HG02678 (cell line): Measurements from ENCODE around the gene SCN8A.
"Not testable (repeated sequence)": the region's sequence is repeated elsewhere in the genome, so short reads cannot be mapped to it uniquely, and the experiment has no call there.

Experiments used
- ATAC-seq: cut with Tn5 transposase; IDR thresholded peaks from one replicate; pipeline ENCODE4 v1.9.1; 2021; ENCODE audit warnings: mild to moderate bottlenecking, moderate library complexity; ENCODE audit not compliant: unreplicated experiment

The SCN8A gene

DNA sequence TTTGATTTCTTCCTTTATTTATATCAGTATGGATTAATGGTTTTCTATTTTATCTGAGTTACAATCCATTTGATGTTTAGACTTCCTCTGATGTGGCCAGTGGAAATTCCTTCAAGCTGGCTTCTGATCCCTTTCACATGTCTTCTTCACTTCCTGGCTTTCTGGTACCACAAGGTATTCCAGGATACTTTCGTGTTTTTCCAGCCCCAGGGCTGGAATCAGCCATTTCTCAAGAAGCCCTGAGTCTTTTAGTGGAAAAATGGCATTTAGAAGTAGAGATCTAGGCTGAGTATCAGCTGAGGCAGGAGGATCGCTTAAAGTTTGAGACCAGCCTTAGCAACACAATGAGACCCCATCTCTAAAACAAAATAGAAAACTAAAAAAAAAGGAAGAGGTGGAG lies 164.2 kb downstream of the SCN8A start:
- ATAC-seq: no peak

DNA sequence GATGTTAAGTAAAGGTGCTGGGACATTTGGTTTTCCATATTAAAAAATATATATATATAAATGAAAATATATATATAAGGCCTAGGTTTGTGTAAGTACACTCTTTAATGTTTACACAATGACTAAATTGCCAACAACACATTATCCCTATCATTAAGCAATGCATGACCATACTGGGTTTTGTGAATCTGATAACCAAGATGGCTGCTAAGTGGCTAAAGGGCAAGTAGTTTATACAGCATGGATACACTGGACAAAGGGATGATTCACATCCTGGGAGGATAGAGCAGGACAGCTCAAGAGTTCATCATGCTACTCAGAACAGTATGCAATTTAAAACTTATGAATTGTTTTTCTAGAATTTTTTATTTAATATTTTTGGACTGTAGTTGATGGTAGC lies 168.1 kb downstream of the SCN8A start:
- ATAC-seq: no peak

DNA sequence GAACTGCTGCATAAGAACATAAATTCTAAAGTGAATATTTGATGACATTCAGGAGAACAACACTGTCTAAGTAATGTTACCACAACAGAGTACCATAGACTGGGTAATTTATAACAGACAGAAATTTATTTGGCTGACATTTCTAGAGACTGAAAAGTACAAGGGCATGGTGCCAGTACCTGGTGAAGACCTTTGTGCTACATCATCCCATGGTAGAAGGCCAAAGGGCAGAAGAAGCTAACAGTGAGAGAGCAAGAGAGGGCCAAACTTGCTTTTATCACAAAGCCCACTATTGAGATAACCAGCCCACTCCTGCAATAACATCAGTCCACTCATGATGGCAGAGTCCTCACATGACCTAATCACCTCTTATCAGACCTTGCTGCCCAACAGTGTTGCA lies 168.7 kb downstream of the SCN8A start:
- no peak for ATAC-seq

DNA sequence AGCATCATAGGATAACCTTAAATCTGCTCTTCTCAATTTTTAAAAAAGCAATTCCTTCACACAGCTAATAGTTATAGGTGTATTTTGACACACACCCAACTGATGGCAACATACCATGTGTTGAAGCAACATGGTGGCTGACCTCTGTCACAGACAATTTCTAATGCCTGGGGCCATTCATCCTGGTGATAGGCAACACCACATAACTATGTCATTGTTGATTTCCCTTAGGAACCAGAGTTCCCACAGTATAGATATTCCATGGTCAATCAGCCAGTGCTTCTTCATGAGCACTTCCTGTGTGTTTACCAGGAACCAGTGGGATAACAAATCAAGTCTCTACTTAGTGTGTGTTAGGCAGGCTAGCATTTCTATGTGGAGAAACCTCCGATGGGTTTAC lies 169.2 kb downstream of the SCN8A start:
- ATAC-seq: no peak

DNA sequence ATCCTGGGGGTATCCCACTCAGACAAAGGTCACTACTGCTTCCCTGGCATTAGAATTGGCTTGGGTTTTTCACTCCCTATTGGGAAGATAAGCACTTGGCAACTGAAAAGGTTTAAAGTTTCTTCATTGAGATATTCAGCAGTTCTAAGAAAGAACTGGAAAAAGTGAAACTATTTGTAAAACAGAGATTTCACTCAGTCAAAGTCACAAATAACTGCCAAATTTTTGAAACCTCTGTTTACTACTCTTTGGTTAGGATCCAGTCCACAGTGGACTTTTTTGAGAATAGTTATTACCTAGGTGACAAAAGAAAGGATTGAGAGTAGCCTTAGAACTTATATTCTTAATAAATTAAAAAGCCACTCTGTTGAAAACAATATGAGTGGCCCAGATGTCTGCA lies 172.7 kb downstream of the SCN8A start:
- ATAC-seq: no peak

DNA sequence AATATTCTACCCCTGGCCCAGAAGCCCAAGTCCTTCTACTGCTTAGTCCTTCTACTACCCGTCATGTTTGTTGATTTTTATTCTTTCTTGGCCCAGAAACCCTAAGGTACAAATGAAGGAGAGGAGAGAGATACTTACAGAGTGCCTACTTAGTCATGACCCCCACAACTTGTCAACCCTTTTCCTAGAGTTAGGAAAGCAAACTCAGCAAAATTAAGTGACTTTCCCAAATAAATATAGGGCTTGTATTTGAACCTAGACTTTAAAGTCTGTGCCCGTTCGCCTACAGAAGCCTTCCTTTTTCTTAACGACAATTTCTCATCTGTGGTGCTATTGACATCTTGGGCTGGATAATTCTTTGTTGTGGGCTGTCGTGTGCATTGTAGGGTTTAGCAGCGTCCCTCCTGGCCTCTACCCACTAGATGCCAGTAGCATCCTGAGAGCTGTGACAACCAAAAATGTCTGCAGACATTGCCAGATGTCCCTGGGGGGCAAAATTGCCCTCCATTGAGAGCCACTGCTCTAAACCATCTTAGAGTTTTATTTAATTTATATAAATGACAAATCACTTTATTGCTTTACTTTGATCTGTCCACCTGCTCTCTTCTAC lies 175.1 kb downstream of the SCN8A start:
- ATAC-seq: no peak

DNA sequence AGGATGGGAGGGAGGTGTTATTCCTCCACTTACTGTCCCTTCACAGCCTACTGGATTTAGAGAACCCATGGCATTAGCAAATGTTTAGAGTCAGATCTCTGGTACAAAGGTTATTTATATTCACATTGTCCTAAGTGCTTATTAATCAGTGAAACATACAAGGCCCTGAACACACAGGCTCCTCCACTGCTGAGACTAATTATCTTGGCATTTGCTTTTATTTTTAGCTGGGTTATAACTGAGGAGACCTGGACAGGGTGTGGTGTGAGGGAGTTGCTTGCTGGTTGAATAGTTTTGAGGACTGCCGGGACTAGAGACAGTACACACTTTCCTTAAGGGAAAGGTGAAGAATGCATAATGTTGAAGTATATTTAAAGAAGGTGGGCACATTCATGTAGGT lies 180.0 kb downstream of the SCN8A start:
- ATAC-seq: no peak

DNA sequence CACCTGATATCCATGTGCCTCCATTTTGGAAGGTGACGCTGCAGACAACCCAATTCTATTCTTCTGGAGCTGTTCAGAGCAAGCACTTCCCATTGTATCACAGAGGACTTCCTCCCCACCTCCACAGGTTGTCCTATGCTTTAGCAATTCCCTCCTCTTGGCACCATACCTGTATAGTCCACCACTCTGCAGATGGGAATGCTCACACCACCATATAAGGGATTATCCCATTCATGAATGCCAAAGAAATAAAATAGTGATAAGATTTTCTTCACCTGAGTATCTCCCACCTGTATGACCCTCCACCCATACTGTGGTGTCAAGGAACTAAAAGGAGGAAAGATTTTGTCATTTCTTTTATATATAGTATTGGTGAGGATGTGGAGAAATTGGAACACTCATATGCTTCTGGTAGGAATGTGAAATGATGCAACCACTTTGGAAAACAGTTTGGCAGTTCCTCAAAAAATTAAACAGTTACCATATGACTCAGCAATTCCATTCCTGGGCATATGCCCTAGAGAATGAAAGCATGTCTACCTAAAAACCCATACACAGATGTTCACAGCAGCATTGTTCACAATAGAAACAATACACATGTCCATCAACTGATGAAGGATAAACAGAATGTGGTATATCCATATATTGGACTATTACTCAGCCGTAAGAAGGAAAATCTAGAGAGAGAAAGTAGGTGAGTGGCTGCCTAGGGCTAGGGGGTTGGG lies 182.3 kb downstream of the SCN8A start:
- ATAC-seq: no peak

DNA sequence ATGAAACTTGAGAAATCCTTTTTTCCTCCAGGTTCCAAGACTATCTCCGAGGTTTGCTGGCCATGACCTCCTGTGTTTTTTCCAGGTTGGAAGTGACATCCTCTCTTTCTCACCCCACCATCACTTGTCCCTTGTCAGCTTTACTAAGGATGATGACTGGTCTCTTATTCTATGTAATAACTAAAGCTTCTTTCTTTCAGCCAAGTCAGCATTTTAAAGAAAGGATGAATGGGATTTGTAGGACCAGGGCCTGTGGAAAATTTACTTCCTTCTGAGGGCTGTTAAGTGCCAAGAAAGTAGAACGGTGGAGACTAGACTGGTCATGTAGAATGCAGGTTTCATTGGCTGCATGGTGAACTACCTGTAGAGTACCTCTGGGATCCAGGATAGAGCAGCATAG lies 183.9 kb downstream of the SCN8A start:
- ATAC-seq: no peak

DNA sequence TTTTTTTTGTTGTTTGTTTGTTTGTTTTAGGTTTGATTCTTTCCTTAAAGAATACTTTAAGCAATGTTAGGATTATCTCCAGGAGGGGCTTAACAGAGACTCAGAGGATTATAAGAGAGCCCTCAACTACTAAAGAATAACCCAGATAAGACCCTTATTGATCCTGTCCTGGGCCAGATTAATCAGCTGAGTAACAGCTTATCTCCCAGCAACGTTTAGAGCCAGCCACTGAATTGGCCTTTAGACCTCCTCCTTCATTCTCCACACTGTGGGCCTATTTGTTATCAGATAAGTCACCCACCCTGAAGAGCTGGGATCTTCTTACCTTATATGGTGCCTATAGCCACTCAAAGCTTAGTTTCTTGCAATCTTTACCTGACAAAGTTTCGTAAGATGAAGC lies 186.4 kb downstream of the SCN8A start:
- no peak for ATAC-seq

DNA sequence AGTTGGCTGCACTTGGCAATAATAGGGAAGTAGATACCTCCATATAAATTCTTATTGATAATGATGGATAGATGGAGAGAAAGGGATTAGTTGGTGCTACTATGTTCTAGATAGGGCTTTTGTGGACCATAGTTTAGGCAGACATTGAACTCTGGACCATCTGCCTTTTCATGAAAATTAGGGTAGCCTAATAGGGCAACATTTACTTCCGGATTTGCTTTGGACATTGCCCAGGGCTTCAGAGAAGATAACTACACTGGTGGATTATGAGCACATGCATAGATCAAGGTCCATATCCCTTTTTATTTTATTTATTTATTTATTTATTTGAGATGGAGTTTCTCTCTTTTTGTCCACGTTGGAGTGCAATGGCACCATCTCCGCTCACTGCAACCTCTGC lies 186.9 kb downstream of the SCN8A start:
- no peak for ATAC-seq

DNA sequence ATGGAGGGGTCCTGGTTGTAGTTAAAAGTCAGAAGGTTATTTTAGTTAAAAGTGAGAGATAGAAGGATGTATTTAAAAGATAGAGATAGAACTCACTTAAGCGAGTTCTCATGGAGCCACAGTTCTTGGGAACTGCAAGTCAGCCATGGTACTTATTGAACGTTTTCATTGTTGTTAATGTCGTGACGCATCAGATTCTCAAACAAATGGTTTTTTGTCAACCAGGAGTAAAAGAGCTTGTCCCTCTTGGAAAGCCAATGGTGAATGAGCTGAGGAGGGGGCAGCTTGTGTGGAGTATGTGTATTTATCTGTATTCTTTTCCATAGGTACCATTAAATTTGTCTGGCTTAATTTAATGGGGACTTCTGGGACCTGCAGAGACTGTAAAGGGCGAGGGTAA lies 188.8 kb downstream of the SCN8A start:
- no peak for ATAC-seq

DNA sequence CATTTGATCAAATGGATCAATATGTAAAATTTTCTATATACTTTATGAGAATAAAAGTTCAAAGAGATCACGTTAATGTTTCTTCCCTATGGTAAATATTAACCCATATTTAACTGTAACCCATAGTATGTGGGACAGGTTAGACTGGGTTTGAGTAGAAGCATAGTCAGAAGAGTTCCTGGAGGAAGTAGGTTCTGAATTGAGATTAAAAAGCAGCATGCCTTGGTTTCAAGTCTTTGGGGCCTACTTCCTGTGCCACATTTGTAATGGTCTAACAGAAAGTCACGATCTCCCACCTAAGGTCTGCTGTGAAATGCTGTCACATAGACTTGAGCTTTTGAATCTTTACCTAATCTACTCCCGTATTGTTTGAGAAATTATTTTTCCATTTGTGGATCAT lies 193.7 kb downstream of the SCN8A start:
- no peak for ATAC-seq

DNA sequence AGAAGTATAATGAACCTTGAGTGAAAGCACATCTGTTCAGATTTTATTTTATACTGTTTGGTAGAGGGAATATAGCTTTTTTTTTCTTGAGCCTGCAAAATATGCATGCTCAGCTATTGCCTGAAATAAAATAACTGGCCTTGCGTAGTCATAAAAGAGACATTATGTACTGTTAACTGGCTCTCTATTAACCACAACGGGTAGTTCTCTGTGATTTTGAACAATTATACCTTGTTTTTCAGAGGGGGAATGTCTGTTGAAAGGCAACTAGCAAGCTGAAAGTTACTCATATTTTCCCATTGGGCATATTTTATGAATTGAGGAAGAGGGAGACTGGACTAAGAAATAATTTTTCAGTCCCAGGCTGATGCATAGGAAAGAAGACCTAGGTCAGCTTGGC lies 194.9 kb downstream of the SCN8A start:
- no peak for ATAC-seq

DNA sequence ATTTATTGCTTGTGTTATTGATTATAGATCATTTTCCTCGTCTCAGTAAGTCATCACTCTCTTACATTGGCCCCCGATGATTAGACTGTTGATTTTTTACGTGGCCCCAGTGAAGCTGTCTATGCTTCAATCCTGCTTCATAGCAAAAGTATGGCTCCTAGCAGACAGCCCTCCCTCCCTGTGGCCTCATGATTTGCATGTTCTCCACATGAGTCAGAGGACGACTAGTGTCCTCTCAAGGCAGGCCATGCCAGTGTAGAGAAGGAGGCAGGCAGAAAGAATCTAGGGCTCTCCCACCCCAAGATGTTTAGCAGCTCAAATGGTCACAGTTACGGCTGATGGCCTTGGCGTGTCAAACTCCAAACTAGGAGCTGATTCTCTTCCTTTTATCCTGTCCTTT lies 197.8 kb downstream of the SCN8A start:
- no peak for ATAC-seq

DNA sequence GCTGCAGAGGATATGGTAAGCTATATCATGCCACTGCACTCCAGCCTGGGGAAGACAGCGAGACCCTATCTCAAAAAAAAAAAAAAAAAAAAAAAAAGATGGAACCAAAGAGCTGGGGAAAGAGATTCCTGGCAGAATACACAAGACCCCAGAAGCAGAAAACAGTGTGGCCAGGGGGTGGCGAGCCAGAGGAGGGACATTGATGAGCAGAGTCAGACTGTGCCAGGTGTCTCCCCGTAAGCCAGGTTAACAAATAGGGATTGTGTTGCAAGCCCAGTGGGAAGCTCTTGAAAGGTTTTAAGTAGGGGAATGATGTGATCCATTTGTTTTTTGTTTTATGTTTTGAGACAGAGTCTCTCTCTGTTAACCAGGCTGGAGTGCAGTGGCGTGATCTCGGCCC lies 201.4 kb downstream of the SCN8A start:
- no peak for ATAC-seq

DNA sequence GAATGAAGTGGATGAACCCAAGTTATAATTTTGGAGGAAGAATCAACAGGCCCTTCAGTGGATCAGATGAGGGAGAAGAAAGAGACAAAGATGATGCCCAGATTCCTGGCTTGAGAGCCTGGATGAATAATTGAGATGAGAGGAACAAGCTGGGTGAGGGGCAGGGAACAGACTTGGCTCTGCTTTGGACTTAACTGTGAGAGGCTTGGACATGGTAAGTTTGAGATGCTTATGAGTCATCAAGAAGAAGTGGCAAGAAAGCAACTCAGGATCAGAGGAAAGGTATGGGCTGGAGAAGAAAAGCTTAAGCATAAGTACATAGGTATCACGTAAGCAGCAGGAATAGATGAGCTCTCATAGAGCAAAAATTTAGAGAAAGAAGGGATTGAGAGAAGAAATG lies 202.2 kb downstream of the SCN8A start:
- no peak for ATAC-seq

DNA sequence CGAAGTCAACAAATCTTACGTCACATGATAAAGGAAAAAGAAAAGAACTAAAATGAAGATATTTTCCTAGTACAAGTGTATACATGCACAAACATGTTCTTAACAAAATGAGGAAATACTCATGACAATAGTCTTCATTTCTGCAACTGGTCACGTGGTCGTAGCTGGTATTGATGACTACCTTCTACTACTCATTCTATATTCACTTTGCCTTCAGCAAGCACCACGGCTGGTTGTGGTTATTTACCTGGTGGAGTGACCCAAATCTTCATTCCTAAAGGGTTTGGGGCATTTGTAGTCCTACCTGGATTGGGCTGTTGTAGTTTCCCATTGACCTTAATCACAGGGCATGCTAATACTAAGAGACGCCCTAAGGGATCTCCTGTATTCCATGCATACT lies 206.3 kb downstream of the SCN8A start:
- ATAC-seq: no peak

DNA sequence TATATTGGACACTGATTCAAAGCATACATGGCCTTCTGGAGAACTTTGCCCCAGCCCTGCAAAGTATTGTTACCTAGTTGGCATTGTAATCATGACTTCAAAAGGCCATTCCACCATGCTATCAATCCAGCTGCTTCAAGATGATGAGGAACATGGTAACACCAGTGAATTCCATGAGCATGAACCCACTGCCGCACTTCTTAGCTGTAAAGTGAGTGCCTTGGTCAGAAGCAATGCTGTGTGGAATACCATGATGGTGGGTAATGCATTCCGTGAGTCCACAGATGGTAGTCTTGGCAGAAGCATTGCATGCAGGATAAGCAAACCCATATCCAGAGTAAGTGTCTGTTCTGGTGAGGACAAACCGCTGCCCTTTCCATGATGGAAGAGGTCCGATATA lies 207.0 kb downstream of the SCN8A start:
- ATAC-seq: not testable (repeated sequence)

DNA sequence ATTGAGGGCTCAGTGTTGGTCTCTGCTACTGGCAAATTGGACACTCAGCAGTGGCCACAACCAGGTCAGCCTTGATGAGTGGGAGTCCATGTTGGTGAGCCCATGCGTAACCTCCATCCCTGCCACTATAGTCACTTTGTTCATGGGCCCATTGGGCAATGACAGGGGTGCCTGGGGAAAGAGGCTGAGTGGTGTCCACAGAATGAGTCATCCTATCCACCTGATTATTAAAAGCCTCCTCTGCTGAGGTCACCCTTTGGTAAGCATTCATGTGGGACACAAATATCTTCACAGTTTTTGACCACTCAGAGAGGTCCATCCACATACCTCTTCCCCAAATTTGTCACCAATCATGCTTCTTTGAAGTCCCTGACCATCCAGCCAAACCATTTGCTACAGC lies 207.5 kb downstream of the SCN8A start:
- no peak for ATAC-seq

DNA sequence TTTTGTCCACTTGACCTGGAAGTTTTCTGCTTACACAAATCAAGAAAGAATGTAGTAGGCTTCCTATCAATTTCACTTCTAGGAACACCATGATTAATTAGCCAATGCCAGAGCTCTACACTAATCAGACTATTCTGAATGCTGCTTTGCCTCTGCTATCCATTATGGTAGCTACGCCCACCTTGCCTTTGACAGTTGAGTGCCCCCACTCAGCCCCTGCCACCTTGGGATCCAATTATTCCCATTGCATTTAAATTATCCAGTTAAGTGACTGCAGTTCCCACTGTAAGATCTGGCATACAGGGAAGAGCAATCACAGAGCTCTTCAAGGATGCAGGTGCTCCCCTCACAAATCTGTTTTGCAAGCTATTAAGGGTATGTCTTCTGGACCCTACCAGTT lies 210.0 kb downstream of the SCN8A start:
- no peak for ATAC-seq

DNA sequence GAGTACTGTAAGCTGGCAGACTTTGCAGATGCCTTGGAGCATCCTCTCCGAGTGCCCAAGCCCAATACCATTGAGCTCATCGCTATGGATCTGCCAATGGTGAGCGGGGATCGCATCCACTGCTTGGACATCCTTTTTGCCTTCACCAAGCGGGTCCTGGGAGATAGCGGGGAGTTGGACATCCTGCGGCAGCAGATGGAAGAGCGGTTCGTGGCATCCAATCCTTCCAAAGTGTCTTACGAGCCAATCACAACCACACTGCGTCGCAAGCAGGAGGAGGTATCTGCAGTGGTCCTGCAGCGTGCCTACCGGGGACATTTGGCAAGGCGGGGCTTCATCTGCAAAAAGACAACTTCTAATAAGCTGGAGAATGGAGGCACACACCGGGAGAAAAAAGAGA lies 215.9 kb downstream of the SCN8A start:
- ATAC-seq: no peak

DNA sequence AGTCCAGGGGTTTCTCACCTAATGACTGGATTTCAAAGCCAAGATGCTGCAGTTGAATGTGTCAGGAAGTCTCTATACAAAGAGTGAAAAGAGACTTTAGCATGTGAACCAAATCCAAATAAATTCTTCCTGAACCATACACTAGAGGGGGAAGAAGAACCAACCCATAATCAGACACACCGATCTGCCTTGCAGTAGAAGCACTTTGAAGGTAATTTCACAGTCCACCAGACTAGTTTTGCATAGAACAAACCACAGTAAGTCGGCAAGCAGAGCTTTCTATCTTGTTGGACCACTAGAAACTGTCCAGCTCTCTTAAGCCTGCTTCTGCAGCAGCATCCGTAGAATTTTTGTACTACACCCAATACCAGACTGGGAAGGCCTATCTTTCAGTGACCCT lies 218.2 kb downstream of the SCN8A start:
- no peak for ATAC-seq
